Subcutaneous abdominal adipose tissue (tissue), 5 donors: ENCODE results near the gene CUBN.

Experiments
- H3K27ac ChIP-seq: one replicate; pipeline ENCODE4 v1.7.0; 2013; ENCODE audit warnings: low read depth, mild to moderate bottlenecking, inconsistent platforms, low read length, moderate library complexity
- H3K27me3 ChIP-seq, 5 donors: one replicate each; pipeline ENCODE4 v1.7.0; 2013; ENCODE audit warnings: low read length in 5 of 5, inconsistent platforms in 1 of 5; ENCODE audit not compliant: control insufficient read depth in 5 of 5, insufficient read depth in 4 of 5
- H3K36me3 ChIP-seq, 5 donors: one replicate each; pipeline ENCODE4 v1.7.0; 2013; ENCODE audit warnings: low read length in 5 of 5; ENCODE audit not compliant: control insufficient read depth in 5 of 5, insufficient read depth in 5 of 5
- H3K4me1 ChIP-seq, 5 donors: one replicate each; pipeline ENCODE4 v1.7.0; 2013; ENCODE audit warnings: low read length in 5 of 5, mild to moderate bottlenecking in 3 of 5, moderate library complexity in 1 of 5; ENCODE audit not compliant: control insufficient read depth in 5 of 5, insufficient read depth in 5 of 5
- H3K4me3 ChIP-seq, 5 donors: one replicate each; pipeline ENCODE4 v1.7.0; 2013; ENCODE audit warnings: low read length in 5 of 5, low read depth in 1 of 5
- H3K9ac ChIP-seq, 5 donors: one replicate each; pipeline ENCODE4 v1.7.0; 2013; ENCODE audit warnings: low read length in 5 of 5, mild to moderate bottlenecking in 4 of 5, moderate library complexity in 3 of 5
- H3K9me3 ChIP-seq, 5 donors: one replicate each; pipeline ENCODE4 v1.7.0; 2013; ENCODE audit warnings: low read length in 5 of 5; ENCODE audit not compliant: control insufficient read depth in 5 of 5
- donor health status: healthy.
- donor health status: healthy.
- donor health status: healthy.
- donor health status: healthy.
- donor health status: healthy.

The CUBN gene

DNA sequence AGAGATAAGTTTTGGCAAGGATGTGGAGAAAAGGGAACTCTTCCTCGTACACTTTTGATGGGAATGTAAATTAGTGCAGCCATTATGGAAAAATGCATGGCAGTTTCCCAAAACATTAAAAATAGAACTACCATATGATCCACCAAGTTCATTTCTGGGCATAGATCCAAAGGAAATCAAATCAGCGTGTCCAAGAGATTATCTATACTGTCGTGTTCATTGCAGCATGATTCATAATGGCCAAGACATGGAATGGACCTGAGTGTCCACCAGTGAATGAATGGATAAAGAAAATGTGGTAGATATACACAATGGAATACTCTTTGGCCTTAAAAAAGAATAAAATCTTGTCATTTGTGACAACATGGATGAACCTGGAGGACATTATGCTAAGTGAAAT is 242.0 kb downstream of the CUBN start:
- H3K36me3 ChIP-seq, result no peaks in the 10 kb centered on the region
- H3K4me3 ChIP-seq, result no peak overlapping the region
- no peak overlapping the region for H3K9ac ChIP-seq
- no peak overlapping the region for H3K27ac ChIP-seq
- H3K9me3 ChIP-seq, result no peaks in the 10 kb centered on the region
- no peaks in the 10 kb centered on the region for H3K27me3 ChIP-seq
- H3K4me1 ChIP-seq, result peaks cover 0 to 9% (median 7%) of the 10 kb centered on the region in 5 donors

DNA sequence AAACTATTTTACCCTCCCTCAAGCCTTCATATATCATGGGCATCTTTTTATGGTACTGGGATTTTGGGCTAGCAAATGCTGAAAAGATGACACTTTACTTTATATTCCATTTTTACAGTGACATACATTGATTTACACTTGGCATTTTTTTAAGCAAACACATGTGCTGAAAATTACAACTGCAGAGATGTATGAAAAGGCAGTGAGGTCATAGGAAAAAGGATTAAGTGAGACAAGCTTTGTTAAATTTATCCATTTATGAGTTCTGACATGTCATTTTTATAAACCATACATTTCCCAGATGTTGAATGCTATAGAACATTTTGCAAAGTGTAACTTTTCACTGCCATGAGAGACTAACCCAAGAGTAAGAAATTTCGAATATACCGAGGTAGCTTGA is 243.6 kb downstream of the CUBN start:
- H3K27ac ChIP-seq, result no peak overlapping the region
- no peak overlapping the region for H3K4me3 ChIP-seq
- H3K4me1 ChIP-seq, result peaks cover 0 to 1% (median under 1%) of the 10 kb centered on the region in 5 donors
- no peaks in the 10 kb centered on the region for H3K27me3 ChIP-seq
- no peak overlapping the region for H3K9ac ChIP-seq
- no peaks in the 10 kb centered on the region for H3K9me3 ChIP-seq
- no peaks in the 10 kb centered on the region for H3K36me3 ChIP-seq

GRCh38 chr10:16884497-16884896 is 245.1 kb downstream of the CUBN start:
- H3K4me3 ChIP-seq, result no peak overlapping the region

DNA sequence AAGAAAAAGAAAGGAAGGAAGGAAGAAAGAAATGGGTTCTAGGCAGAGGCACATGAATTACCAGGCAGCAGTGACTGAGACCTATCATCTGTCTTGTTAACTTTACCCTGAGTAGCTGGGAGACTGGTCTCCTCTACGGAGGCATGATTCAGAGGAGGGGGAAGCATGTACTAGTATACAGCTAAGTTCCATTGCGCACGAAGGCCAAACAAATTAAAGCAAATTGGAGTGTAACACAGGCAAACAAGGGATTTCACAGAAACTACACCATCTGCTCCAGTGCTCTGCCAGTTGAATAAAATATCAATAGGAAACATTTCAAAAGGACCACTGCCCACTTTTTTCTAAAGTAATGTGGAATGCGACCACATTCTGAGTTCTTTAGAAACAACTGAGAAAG is 246.5 kb downstream of the CUBN start:
- Histone ChIP-seq H3K4me1 (no peaks in the 10 kb centered on the region), H3K27ac (no peak overlapping the region), H3K27me3 (no peaks in the 10 kb centered on the region), H3K4me3 (no peak overlapping the region), H3K9me3 (no peaks in the 10 kb centered on the region), H3K36me3 (no peaks in the 10 kb centered on the region), H3K9ac (no peak overlapping the region)

More at GRCh38 chr10:16884497-16884896, 245.1 kb downstream of the CUBN start:
- H3K36me3 ChIP-seq, result no peaks in the 10 kb centered on the region
- H3K9me3 ChIP-seq, result no peaks in the 10 kb centered on the region
- H3K4me1 ChIP-seq, result no peaks in the 10 kb centered on the region
- no peak overlapping the region for H3K27ac ChIP-seq
- no peak overlapping the region for H3K9ac ChIP-seq
- no peaks in the 10 kb centered on the region for H3K27me3 ChIP-seq

- H3K4me1 ChIP-seq, result no peaks in the 10 kb centered on the region
- H3K27ac ChIP-seq, result no peak overlapping the region
- no peaks in the 10 kb centered on the region for H3K9me3 ChIP-seq
- H3K4me3 ChIP-seq, result no peak overlapping the region
- no peak overlapping the region for H3K9ac ChIP-seq
- peaks cover 0 to 4% (median 0%) of the 10 kb centered on the region in 5 donors for H3K36me3 ChIP-seq
- no peaks in the 10 kb centered on the region for H3K27me3 ChIP-seq
These were observed 259.3 kb downstream of the CUBN start for GRCh38 chr10:16870331-16870730.

GRCh38 chr10:16867990-16868389 is 261.6 kb downstream of the CUBN start:
- no peak overlapping the region for H3K4me3 ChIP-seq
- H3K9me3 ChIP-seq, result no peaks in the 10 kb centered on the region
- no peak overlapping the region for H3K27ac ChIP-seq
- no peaks in the 10 kb centered on the region for H3K4me1 ChIP-seq
- H3K36me3 ChIP-seq, result no peaks in the 10 kb centered on the region
- H3K27me3 ChIP-seq, result no peaks in the 10 kb centered on the region
- H3K9ac ChIP-seq, result no peak overlapping the region

DNA sequence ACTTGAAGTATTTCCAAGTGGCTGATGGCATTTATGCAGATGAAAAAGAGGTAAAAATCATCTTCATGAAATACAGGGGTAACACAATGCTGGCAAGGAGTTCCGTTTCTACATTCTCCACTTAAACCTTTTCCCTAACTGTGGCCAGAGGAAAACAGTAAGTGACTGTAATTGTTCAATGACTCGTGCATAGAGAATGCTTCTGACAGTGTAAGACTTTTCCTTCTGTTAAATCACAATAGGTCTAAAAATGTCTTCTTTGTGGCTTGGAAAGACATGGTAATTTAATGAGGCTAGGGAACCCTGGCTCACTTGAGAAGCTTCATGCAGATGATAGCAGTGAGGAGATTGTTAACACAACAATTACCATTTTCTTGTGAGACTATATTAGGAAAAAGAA is 262.1 kb downstream of the CUBN start:
- Histone ChIP-seq H3K36me3 (no peaks in the 10 kb centered on the region), H3K9ac (no peak overlapping the region), H3K4me3 (no peak overlapping the region), H3K4me1 (no peaks in the 10 kb centered on the region), H3K9me3 (no peaks in the 10 kb centered on the region), H3K27me3 (no peaks in the 10 kb centered on the region), H3K27ac (no peak overlapping the region)

- H3K27me3 ChIP-seq, result no peaks in the 10 kb centered on the region
- no peaks in the 10 kb centered on the region for H3K36me3 ChIP-seq
- H3K9ac ChIP-seq, result no peak overlapping the region
- no peak overlapping the region for H3K4me3 ChIP-seq
- no peak overlapping the region for H3K27ac ChIP-seq
- H3K9me3 ChIP-seq, result no peaks in the 10 kb centered on the region
- no peaks in the 10 kb centered on the region for H3K4me1 ChIP-seq
These were observed 262.9 kb downstream of the CUBN start for GRCh38 chr10:16866541-16867275.

DNA sequence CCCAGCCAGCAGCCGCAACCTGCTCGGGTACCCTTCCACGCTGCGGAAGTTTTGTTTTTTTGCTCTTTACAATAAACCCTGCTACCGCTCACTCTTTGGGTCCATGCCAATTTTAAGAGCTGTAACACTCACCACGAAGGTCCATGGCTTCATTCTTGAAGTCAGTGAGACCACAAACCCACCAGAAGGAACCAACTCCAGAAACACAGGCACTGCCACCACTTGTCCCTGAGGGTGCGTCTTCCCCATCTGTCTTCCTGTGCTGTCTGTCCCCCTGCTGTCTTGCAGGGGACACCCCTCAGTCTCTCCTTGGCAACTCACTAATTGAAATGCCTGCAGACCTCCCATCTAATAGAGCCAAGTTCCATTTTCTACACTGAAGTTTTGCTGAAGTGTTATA is 263.8 kb downstream of the CUBN start:
- no peaks in the 10 kb centered on the region for H3K4me1 ChIP-seq
- no peaks in the 10 kb centered on the region for H3K36me3 ChIP-seq
- peaks cover 0 to under 1% (median 0%) of the 10 kb centered on the region in 5 donors for H3K9me3 ChIP-seq
- H3K27me3 ChIP-seq, result no peaks in the 10 kb centered on the region
- no peak overlapping the region for H3K9ac ChIP-seq
- no peak overlapping the region for H3K4me3 ChIP-seq
- H3K27ac ChIP-seq, result no peak overlapping the region

GRCh38 chr10:16863766-16864165 is 265.8 kb downstream of the CUBN start:
- Histone ChIP-seq H3K27ac (no peak overlapping the region), H3K9ac (no peak overlapping the region), H3K9me3 (peaks cover 0 to 3% (median 0%) of the 10 kb centered on the region in 5 donors), H3K4me3 (no peak overlapping the region), H3K36me3 (no peaks in the 10 kb centered on the region), H3K27me3 (no peaks in the 10 kb centered on the region), H3K4me1 (no peaks in the 10 kb centered on the region)
